Esophagus squamous epithelium (tissue), 5 donors: ENCODE data around the gene PPIL3. TPM values are rescaled to one million over a fixed set of nuclear protein-coding genes. Genes with fewer than 3 reads are reported as not detected.

Experiments used
- DNase-seq: peaks from one replicate; lab custom pipeline; 2025; lab: John Stamatoyannopoulos, UW
- H3K27ac ChIP-seq, 4 donors: fragments of 200-600 bp; sonication (generic); one replicate each; pipeline ENCODE4 v1.5.1; 2016 to 2019; ENCODE audit warnings: mild to moderate bottlenecking in 1 of 4
- H3K27me3 ChIP-seq, 4 donors: fragments of 200-600 bp; sonication (generic); 1 replicate in 3 of 4; 2 replicates in 1 of 4; pipeline versions ENCODE4 v1.5.1 to v1.6.0; 2017 to 2021; ENCODE audit warnings: antibody characterized with exemption in 1 of 4
- H3K36me3 ChIP-seq, 3 donors: fragments of 200-600 bp; sonication (generic); one replicate each; pipeline ENCODE4 v1.5.1; 2016 to 2019
- H3K4me1 ChIP-seq, 3 donors: fragments of 200-600 bp; sonication (generic); one replicate each; pipeline ENCODE4 v1.5.1; 2017 to 2019
- H3K4me3 ChIP-seq, 4 donors: fragments of 200-600 bp; sonication (generic); 1 replicate in 3 of 4; 2 replicates in 1 of 4; pipeline ENCODE4 v1.5.1; 2016 to 2019; ENCODE audit warnings: mild to moderate bottlenecking in 2 of 4, moderate library complexity in 1 of 4
- H3K9me3 ChIP-seq, 3 donors: fragments of 200-600 bp; sonication (generic); one replicate each; pipeline ENCODE4 v1.5.1; 2016 to 2019
- CTCF ChIP-seq, 6 experiments: fragments of 450-650 bp in 4 of 6; fragments of 200-600 bp in 2 of 6; sonication (generic) in 2 of 6; IDR thresholded peaks; one replicate each; pipeline ENCODE4 v1.5.1; 2016 to 2019; ENCODE audit warnings: antibody characterized with exemption in 6 of 6, mild to moderate bottlenecking in 4 of 6, moderate library complexity in 4 of 6
- POLR2A ChIP-seq, 4 donors: fragments of 450-650 bp; IDR thresholded peaks; one replicate each; pipeline ENCODE4 v1.6.1; 2017; ENCODE audit warnings: antibody characterized with exemption in 4 of 4, mild to moderate bottlenecking in 4 of 4, moderate library complexity in 3 of 4
- WGBS, 2 donors: methylation state at CpG; one replicate each; pipeline ENCODE4 v1.1.5; 2018; 5-methylcytosine and 5-hydroxymethylcytosine counted together
- intact Hi-C: fragments of 100-400 bp; cut with DNase I; formaldehyde crosslinking; loops from one replicate; pipeline ENCODE4 v1.15.0; 2022
- total RNA-seq, 4 donors: library from RNA; depleted of rRNA; stranded (reverse); fragments of >200 nt; gene quantifications; one replicate each; pipeline ENCODE4 v1.1.0, GENCODE V29; 2016
- donor health status: DM: yes; HTN: yes; CAD: no.

PPIL3 gene
- total RNA-seq, 4 donors from 2014 or later, result 10.2 to 31.5 (median 12.8) TPM

GRCh38 chr2:200856806-200857205 lies 32.1 kb downstream of the PPIL3 start:
- peaks cover 12 to 70% (median 17%) of the 10 kb centered on the region in 3 donors for H3K4me1 ChIP-seq
- no peaks in the 10 kb centered on the region for H3K27me3 ChIP-seq

DNA sequence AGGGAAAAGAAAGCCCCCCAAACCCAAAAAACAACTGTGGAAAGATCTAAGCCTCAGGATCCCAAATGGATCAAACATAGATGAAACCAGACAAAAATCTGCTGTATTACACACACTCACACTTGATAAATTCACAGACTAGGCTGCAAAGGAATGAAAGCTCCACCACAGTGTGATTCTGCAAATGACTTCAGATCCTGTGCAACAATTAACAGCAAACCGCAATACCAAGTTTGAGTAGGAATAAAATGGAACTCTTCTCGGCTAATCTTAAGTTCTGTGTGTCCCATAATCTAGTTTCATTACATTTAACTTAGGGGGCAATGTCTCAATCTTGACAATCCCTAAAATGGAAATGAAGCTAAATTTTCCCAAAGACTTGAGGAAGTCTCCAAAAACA lies 36.3 kb downstream of the PPIL3 start:
- Histone ChIP-seq H3K36me3 (peaks cover 56 to 76% (median 64%) of the 10 kb centered on the region in 3 donors), H3K27me3 (no peaks in the 10 kb centered on the region), H3K9me3 (no peaks in the 10 kb centered on the region), H3K27ac (no peak overlapping the region), H3K4me1 (peaks cover 0 to 28% (median 0%) of the 10 kb centered on the region in 3 donors), H3K4me3 (no peak overlapping the region)
- WGBS, 2 donors, result 90% methylated on average over 2 of the region's 2 CpGs
- intact Hi-C loops, result no loop called here
- no peak for TF ChIP-seq CTCF (IDR thresholded peaks at IDR 0.05)
- no peak for DNase-seq

More at GRCh38 chr2:200856806-200857205, 32.1 kb downstream of the PPIL3 start:
- no peak for DNase-seq
- intact Hi-C loops, result no loop called here
- H3K27ac ChIP-seq, result no peak overlapping the region
- TF ChIP-seq POLR2A (IDR thresholded peaks at IDR 0.05) (no peak), CTCF (IDR thresholded peaks at IDR 0.05) (no peak)
- H3K4me3 ChIP-seq, result no peak overlapping the region
- H3K9me3 ChIP-seq, result no peaks in the 10 kb centered on the region
- WGBS, 2 donors, result 73 to 94% methylated on average over 8 of the region's 8 CpGs
- H3K36me3 ChIP-seq, result peaks cover 71 to 96% (median 73%) of the 10 kb centered on the region in 3 donors

GRCh38 chr2:200851398-200852248 lies 37.3 kb downstream of the PPIL3 start:
- 91 to 94% methylated on average over 6 of the region's 6 CpGs for WGBS, 2 donors

DNA sequence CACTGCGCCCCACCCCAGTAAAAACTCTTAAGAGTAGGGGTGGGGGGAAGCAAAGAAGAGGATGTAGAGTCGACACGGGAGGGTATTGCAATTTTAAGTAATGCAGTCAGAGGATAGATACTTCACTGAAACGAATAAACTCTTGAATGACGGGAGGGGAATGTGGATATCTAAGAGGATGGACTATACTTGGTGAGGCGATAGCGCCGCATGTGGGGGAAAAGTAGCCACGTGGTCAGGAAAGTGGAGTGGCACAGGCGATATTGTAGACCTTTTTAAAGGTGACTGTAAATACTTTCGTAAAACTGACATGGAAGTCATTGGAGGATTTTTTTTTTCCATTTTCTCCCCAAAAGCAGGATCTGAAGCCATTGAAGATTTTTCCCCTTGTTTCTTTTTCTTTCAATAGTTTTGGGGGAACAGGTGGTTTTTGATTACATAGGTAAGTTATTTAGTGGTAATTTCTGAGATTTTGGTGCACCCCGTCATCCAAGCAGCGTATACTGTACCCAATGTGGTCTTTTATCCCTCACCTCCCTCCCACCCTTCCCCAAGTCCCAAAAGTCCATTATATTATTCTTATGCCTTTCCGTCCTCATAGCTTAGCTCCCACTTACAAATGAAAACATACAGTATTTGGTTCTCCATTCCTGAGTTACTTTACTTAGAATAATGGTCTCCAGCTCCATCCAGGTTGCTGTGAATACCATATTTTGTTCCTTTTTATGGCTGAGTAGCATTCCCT lies 38.2 kb downstream of the PPIL3 start:
- TF ChIP-seq CTCF (IDR thresholded peaks at IDR 0.05) (no peak), POLR2A (IDR thresholded peaks at IDR 0.05) (no peak)
- no peaks in the 10 kb centered on the region for H3K27me3 ChIP-seq
- no peak for DNase-seq
- no peaks in the 10 kb centered on the region for H3K9me3 ChIP-seq
- peaks cover 45 to 57% (median 46%) of the 10 kb centered on the region in 3 donors for H3K36me3 ChIP-seq
- H3K4me1 ChIP-seq, result peaks cover 0 to 11% (median 3%) of the 10 kb centered on the region in 3 donors
- intact Hi-C loops, result no loop called here
- 89 to 91% methylated on average over 13 to 14 of the region's 14 CpGs for WGBS, 2 donors
- no peak overlapping the region for H3K4me3 ChIP-seq
- no peak overlapping the region for H3K27ac ChIP-seq

More at GRCh38 chr2:200851398-200852248, 37.3 kb downstream of the PPIL3 start:
- no peak for DNase-seq
- H3K36me3 ChIP-seq, result peaks cover 55 to 66% (median 55%) of the 10 kb centered on the region in 3 donors
- peaks cover 0 to 18% (median 0%) of the 10 kb centered on the region in 3 donors for H3K4me1 ChIP-seq
- no peak overlapping the region for H3K27ac ChIP-seq
- H3K9me3 ChIP-seq, result no peaks in the 10 kb centered on the region
- H3K27me3 ChIP-seq, result no peaks in the 10 kb centered on the region
- no peak overlapping the region for H3K4me3 ChIP-seq
- intact Hi-C loops, result no loop called here
- no peak for TF ChIP-seq POLR2A (IDR thresholded peaks at IDR 0.05)
- no peak for TF ChIP-seq CTCF (IDR thresholded peaks at IDR 0.05)
